H1 (cell line): ENCODE measurements around the gene ZSCAN1. TPM values are rescaled to one million over a fixed set of nuclear protein-coding genes. Genes with fewer than 3 reads are reported as not detected.

Source experiments
- CTCF ChIA-PET: fragments of 300-600 bp; sonication (Branson Sonifier 250); formaldehyde crosslinking; loops from one replicate; lab custom pipeline; 2021; ENCODE audit not compliant: partially characterized antibody; lab: Charles Lee
- POLR2A ChIA-PET: fragments of 300-600 bp; sonication (Branson Sonifier 250); formaldehyde crosslinking; loops from one replicate; lab custom pipeline; 2021; ENCODE audit warnings: inconsistent platforms; ENCODE audit not compliant: partially characterized antibody; lab: Charles Lee
- DNase-seq, 2 experiments: peaks; one replicate each; pipeline versions ENCODE4 v3.0.0 to v3.0.0-alpha.2; 2010 to 2022; ENCODE audit warnings: low spot score in 2 of 2, low read depth in 1 of 2, mixed read lengths in 1 of 2
- FAIRE-seq: peaks from 2 replicates; lab custom pipeline; 2011; peaks lifted over from hg19 to GRCh38; lab: Jason Lieb, UNC
- H2AFZ ChIP-seq: 2 replicates; pipeline ENCODE4 v1.8.1; 2012; ENCODE audit warnings: low read length, inconsistent platforms
- H2AK5ac ChIP-seq: 2 replicates; pipeline ENCODE4 v1.6.1; 2013; ENCODE audit warnings: low read depth, low read length
- H2BK120ac ChIP-seq: replicated peaks from 2 replicates; pipeline ENCODE3; 2013; ENCODE audit warnings: low read depth, low read length, inconsistent platforms
- H2BK12ac ChIP-seq: 2 replicates; pipeline ENCODE4 v1.6.1; 2013; ENCODE audit warnings: low read depth, low read length
- H2BK15ac ChIP-seq: 2 replicates; pipeline ENCODE4 v1.6.1; 2013; ENCODE audit warnings: low read length
- H2BK20ac ChIP-seq: 2 replicates; pipeline ENCODE4 v1.6.1; 2013; ENCODE audit warnings: low read length
- H2BK5ac ChIP-seq: 2 replicates; pipeline ENCODE4 v1.6.1; 2013; ENCODE audit warnings: low read depth, low read length
- H3K14ac ChIP-seq: 2 replicates; pipeline ENCODE4 v1.6.1; 2013; ENCODE audit warnings: inconsistent platforms; ENCODE audit not compliant: insufficient read length
- H3K18ac ChIP-seq: 2 replicates; pipeline ENCODE4 v1.6.1; 2013; ENCODE audit warnings: low read length; ENCODE audit errors: extremely low read depth
- H3K23ac ChIP-seq: 2 replicates; pipeline ENCODE4 v1.6.1; 2013; ENCODE audit warnings: inconsistent platforms; ENCODE audit not compliant: insufficient read length
- H3K23me2 ChIP-seq: 2 replicates; pipeline ENCODE4 v1.6.1; 2013; ENCODE audit warnings: low read depth, low read length
- H3K27ac ChIP-seq: 2 replicates; pipeline ENCODE4 v1.6.1; 2011; ENCODE audit warnings: low read depth, low read length, inconsistent platforms
- H3K27me3 ChIP-seq, 4 experiments: replicated peaks in 1 of 4; 1 replicate in 1 of 4; 2 replicates in 3 of 4; pipeline versions ENCODE4 v1.6.1 to v1.8.1; 2011 to 2013; ENCODE audit warnings: low read length in 3 of 4, mild to moderate bottlenecking in 3 of 4, inconsistent platforms in 2 of 4, mixed read lengths in 2 of 4, moderate library complexity in 1 of 4; ENCODE audit not compliant: control insufficient read depth in 3 of 4, insufficient read depth in 3 of 4; ENCODE audit errors: extremely low read depth in 1 of 4
- H3K36me3 ChIP-seq, 4 experiments: 2 replicates each; pipeline versions ENCODE4 v1.6.1 to v1.8.1; 2011 to 2013; ENCODE audit warnings: mild to moderate bottlenecking in 4 of 4, low read length in 3 of 4, moderate library complexity in 2 of 4, control low read depth in 1 of 4, inconsistent platforms in 1 of 4; ENCODE audit not compliant: insufficient read depth in 4 of 4, control insufficient read depth in 2 of 4
- H3K4ac ChIP-seq: replicated peaks from 2 replicates; pipeline ENCODE3; 2013; ENCODE audit warnings: low read length, low read depth, mixed read lengths, inconsistent platforms; ENCODE audit not compliant: insufficient read length
- H3K4me1 ChIP-seq, 4 experiments: replicated peaks in 1 of 4; 1 replicate in 1 of 4; 2 replicates in 3 of 4; pipeline versions ENCODE4 v1.6.1 to v1.8.1; 2011 to 2013; ENCODE audit warnings: low read length in 3 of 4, inconsistent platforms in 2 of 4, mixed read lengths in 1 of 4; ENCODE audit not compliant: insufficient read depth in 4 of 4, control insufficient read depth in 3 of 4
- H3K4me2 ChIP-seq, 2 experiments: 2 replicates each; pipeline versions ENCODE4 v1.6.1 to v1.8.1; 2011 to 2013; ENCODE audit warnings: low read depth in 2 of 2, low read length in 2 of 2, control low read depth in 1 of 2, inconsistent platforms in 1 of 2, mild to moderate bottlenecking in 1 of 2; ENCODE audit not compliant: insufficient read depth in 1 of 2
- H3K4me3 ChIP-seq, 4 experiments: fragments of 200-600, 300-600 bp in 1 of 4; sonication (generic), shearing (Covaris generic), sonication (Bioruptor Twin) in 1 of 4; 2 replicates each; pipeline versions ENCODE4 v1.5.1 to v1.8.1; 2011 to 2016; ENCODE audit warnings: low read length in 4 of 4, low read depth in 3 of 4, control low read depth in 2 of 4, inconsistent platforms in 2 of 4, mild to moderate bottlenecking in 2 of 4, mixed read lengths in 1 of 4, moderate library complexity in 1 of 4; ENCODE audit not compliant: insufficient read depth in 2 of 4; ENCODE audit errors: extremely low read depth in 1 of 4
- H3K56ac ChIP-seq: replicated peaks from 2 replicates; pipeline ENCODE3; 2013; ENCODE audit warnings: low read depth, mild to moderate bottlenecking, mixed read lengths, low read length, inconsistent platforms; ENCODE audit not compliant: insufficient read length
- H3K79me1 ChIP-seq: 2 replicates; pipeline ENCODE4 v1.6.1; 2013; ENCODE audit warnings: low read depth, low read length, control low read depth
- H3K79me2 ChIP-seq, 2 experiments: 2 replicates each; pipeline versions ENCODE4 v1.6.1 to v1.8.1; 2012 to 2013; ENCODE audit warnings: low read length in 2 of 2, mild to moderate bottlenecking in 2 of 2, inconsistent platforms in 1 of 2; ENCODE audit not compliant: insufficient read depth in 2 of 2, control insufficient read depth in 1 of 2
- H3K9ac ChIP-seq, 4 experiments: replicated peaks in 1 of 4; 1 replicate in 1 of 4; 2 replicates in 3 of 4; pipeline versions ENCODE4 v1.6.1 to v1.8.1; 2011 to 2013; ENCODE audit warnings: low read depth in 3 of 4, low read length in 3 of 4, control low read depth in 2 of 4, mild to moderate bottlenecking in 2 of 4, moderate library complexity in 2 of 4, inconsistent platforms in 1 of 4; ENCODE audit errors: extremely low read depth in 1 of 4
- H3K9me3 ChIP-seq, 2 experiments: 2 replicates each; pipeline versions ENCODE4 v1.6.1 to v1.8.1; 2012 to 2013; ENCODE audit warnings: mild to moderate bottlenecking in 2 of 2, moderate library complexity in 2 of 2, control low read depth in 1 of 2, inconsistent platforms in 1 of 2, low read depth in 1 of 2, low read length in 1 of 2, mixed read lengths in 1 of 2; ENCODE audit not compliant: insufficient read depth in 2 of 2
- H4K20me1 ChIP-seq, 2 experiments: replicated peaks in 1 of 2; 2 replicates each; pipeline versions ENCODE3 to v1.8.1; 2011 to 2013; ENCODE audit warnings: inconsistent platforms in 2 of 2, low read length in 2 of 2, mild to moderate bottlenecking in 1 of 2; ENCODE audit not compliant: insufficient read depth in 2 of 2, control insufficient read depth in 1 of 2
- H4K5ac ChIP-seq: 2 replicates; pipeline ENCODE4 v1.6.1; 2013; ENCODE audit warnings: low read length, low read depth, mixed read lengths, inconsistent platforms; ENCODE audit not compliant: insufficient read length
- H4K8ac ChIP-seq: 2 replicates; pipeline ENCODE4 v1.8.0; 2013; ENCODE audit warnings: mild to moderate bottlenecking, moderate library complexity, low read length, inconsistent platforms; ENCODE audit not compliant: insufficient read depth; ENCODE audit errors: extremely low read depth
- H4K91ac ChIP-seq: replicated peaks from 2 replicates; pipeline ENCODE3; 2013; ENCODE audit warnings: low read length, mixed read lengths, inconsistent platforms; ENCODE audit not compliant: insufficient read length
- CBX8 ChIP-seq: fragments of 300-800, 300-1000 bp; sonication (generic); IDR thresholded peaks from 2 replicates; pipeline ENCODE4 v1.7.1; 2016; ENCODE audit warnings: low read depth, low read length, borderline replicate concordance
- POLR2AphosphoS5 ChIP-seq: IDR thresholded peaks from 2 replicates; pipeline ENCODE4 v1.6.1; 2011; ENCODE audit warnings: low read depth, low read length
- RBBP5 ChIP-seq: IDR thresholded peaks from 2 replicates; pipeline ENCODE4 v1.7.1; 2012; ENCODE audit warnings: low read depth, mild to moderate bottlenecking, inconsistent platforms, low read length, moderate library complexity, borderline replicate concordance
- WGBS, 2 experiments: shearing (Covaris generic) in 1 of 2; methylation state at CpG; one replicate each; pipeline versions ENCODE4 v1.1.6 to v1.1.7; 2013 to 2015; ENCODE audit warnings: low lambda C conversion rate in 2 of 2, mixed read lengths in 2 of 2, inconsistent platforms in 1 of 2, low coverage in 1 of 2, missing lambda C conversion rate in 1 of 2; ENCODE audit not compliant: insufficient replicate concordance in 2 of 2, insufficient coverage in 1 of 2, insufficient read length in 1 of 2; ENCODE audit errors: extremely low coverage in 1 of 2, missing lambda C conversion rate in 1 of 2; 5-methylcytosine and 5-hydroxymethylcytosine counted together
- polyA plus RNA-seq, 7 experiments: library from polyadenylated mRNA; depleted of rRNA in 3 of 7; stranded (reverse) in 5 of 7; unstranded in 2 of 7; fragments of >200 nt in 5 of 7; fragments of 200-250 nt in 2 of 7; gene quantifications; 1 replicate in 5 of 7; 2 replicates in 1 of 7; 4 replicates in 1 of 7; pipeline versions ENCODE4 v1.2.1 to v1.2.3, GENCODE V29; 2011 to 2013; ENCODE audit warnings: missing spikeins in 2 of 7, mixed read lengths in 2 of 7
- total RNA-seq: library from RNA; stranded (reverse); fragmentation: NEBNext Ultra II Directional; extraction: Animal tissue kit (Norgen Biotek cat#: 25700); gene quantifications from 2 replicates; pipeline ENCODE4 v1.2.1, GENCODE V29; 2021
- TF ChIP-seq, protein P1 (sequence below): IDR thresholded peaks from 2 replicates; pipeline ENCODE4 v1.6.1; 2012; ENCODE audit warnings: low read length, inconsistent platforms

Gene ZSCAN1
- total and polyA plus RNA-seq, 2 of the 8 experiments (the other 6 are each of a cell fraction or from before 2014, with no cell fraction given), result 1.2 to 4.3 TPM

DNA sequence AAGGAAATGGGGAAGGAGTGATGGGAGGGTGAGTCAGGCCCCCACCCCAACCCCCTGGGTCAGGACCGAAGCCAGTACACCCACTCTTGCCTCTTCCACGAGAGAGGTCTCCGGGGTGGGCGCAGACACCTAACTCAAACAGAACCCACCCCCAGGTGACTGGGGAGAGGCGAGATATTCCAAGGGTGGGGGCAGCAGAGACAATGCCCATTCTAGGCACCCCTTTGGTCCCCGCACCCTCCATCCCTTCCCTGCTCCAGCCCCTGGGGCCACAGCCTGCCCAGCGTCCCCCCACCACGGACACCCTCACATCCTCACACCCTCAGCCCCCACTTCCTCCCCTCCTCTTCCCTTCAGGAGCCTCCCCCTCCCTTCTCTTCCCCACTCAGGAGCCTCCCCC is 63.5 kb downstream of the ZSCAN1 start:
- Histone ChIP-seq H3K23ac (no peak overlapping the region), H3K9me3 (peaks cover 6 to 9% of the 10 kb centered on the region in 2 experiments; a peak in 2 of 4 replicates), H2AFZ (no peak overlapping the region), H3K9ac (peak overlapping the region in 3 of 4 experiments; percentile 51 to 95 (median 59); a peak in 4 of 7 replicates), H3K4me3 (peak overlapping the region; percentile 82 to 99 (median 97)), H2BK15ac (no peak overlapping the region), H3K79me1 (peaks cover 4% of the 10 kb centered on the region; the same call in 1 of the 2 replicates), H3K36me3 (no peaks in the 10 kb centered on the region), H3K27ac (peak overlapping the region; percentile 75), H2BK5ac (peak overlapping the region; percentile 98; the same call in 1 of the 2 replicates), H4K5ac (no peak overlapping the region), H2AK5ac (peak overlapping the region; percentile 88; the same call in 1 of the 2 replicates), H3K27me3 (no peaks in the 10 kb centered on the region), H3K4ac (peak overlapping the region; percentile 83), H2BK12ac (peak overlapping the region; percentile 97; the same call in 1 of the 2 replicates), H3K79me2 (peaks cover 0 to 16% of the 10 kb centered on the region in 2 experiments; a peak in 1 of 4 replicates), H2BK20ac (no peak overlapping the region), H3K14ac (no peak overlapping the region), H3K4me1 (peaks cover 0 to 5% (median 4%) of the 10 kb centered on the region in 4 experiments; a peak in 5 of 7 replicates), H3K56ac (no peak overlapping the region), H4K91ac (no peak overlapping the region), H3K4me2 (peak overlapping the region; percentile 69 to 73), H4K8ac (peak overlapping the region; percentile 97; the same call in 1 of the 2 replicates), H3K23me2 (peaks cover 2% of the 10 kb centered on the region; the same call in 1 of the 2 replicates), H3K18ac (no peak overlapping the region; the same call in 1 of the 2 replicates), H2BK120ac (no peak overlapping the region), H4K20me1 (no peaks in the 10 kb centered on the region)
- TF ChIP-seq CBX8, result no peak
- TF ChIP-seq, protein P1, sequence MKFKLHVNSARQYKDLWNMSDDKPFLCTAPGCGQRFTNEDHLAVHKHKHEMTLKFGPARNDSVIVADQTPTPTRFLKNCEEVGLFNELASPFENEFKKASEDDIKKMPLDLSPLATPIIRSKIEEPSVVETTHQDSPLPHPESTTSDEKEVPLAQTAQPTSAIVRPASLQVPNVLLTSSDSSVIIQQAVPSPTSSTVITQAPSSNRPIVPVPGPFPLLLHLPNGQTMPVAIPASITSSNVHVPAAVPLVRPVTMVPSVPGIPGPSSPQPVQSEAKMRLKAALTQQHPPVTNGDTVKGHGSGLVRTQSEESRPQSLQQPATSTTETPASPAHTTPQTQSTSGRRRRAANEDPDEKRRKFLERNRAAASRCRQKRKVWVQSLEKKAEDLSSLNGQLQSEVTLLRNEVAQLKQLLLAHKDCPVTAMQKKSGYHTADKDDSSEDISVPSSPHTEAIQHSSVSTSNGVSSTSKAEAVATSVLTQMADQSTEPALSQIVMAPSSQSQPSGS, result no peak
- peak; percentile 44 for TF ChIP-seq POLR2AphosphoS5
- TF ChIP-seq RBBP5, result peak; percentile 16; the same call in 1 of the 2 replicates
- DNase-seq, result no peak
- CTCF ChIA-PET, result no interaction called here
- no peak for FAIRE-seq
- 11% methylated on average over 3 of the region's 8 CpGs; no CpG with 5 or more reads in 1 of the 2 experiments for WGBS, 2 experiments
- POLR2A ChIA-PET, result interaction anchor here (1.0 to 2.8 kb wide), 9 partner anchors 9 to 86 kb away, joined by 3 to 23 read pairs (median 4); partner anchors contain the start of gene ZNF135
